SJCRH30 (cell line): ENCODE measurements around the gene RPGRIP1L. TPM values are rescaled to one million over a fixed set of nuclear protein-coding genes. Genes with fewer than 3 reads are reported as not detected.

ENCODE experiments used
- DNase-seq, 2 experiments: peaks; one replicate each; pipeline ENCODE4 v3.0.0-alpha.2; 2015 to 2020
- H3K27ac ChIP-seq: fragments of 250-450 bp; sonication (Bioruptor Pico); 2 replicates; pipeline ENCODE4 v1.5.1; 2020; ENCODE audit warnings: mild to moderate bottlenecking, moderate library complexity
- H3K27me3 ChIP-seq: fragments of 250-450 bp; sonication (Bioruptor Pico); 2 replicates; pipeline ENCODE4 v1.5.1; 2020; ENCODE audit warnings: mild to moderate bottlenecking, moderate library complexity
- H3K36me3 ChIP-seq: fragments of 250-450 bp; sonication (Bioruptor Pico); 2 replicates; pipeline ENCODE4 v1.5.1; 2020; ENCODE audit warnings: mild to moderate bottlenecking, moderate library complexity
- H3K4me1 ChIP-seq: fragments of 250-450 bp; sonication (Bioruptor Pico); 2 replicates; pipeline ENCODE4 v1.5.1; 2020; ENCODE audit warnings: mild to moderate bottlenecking, moderate library complexity
- H3K4me3 ChIP-seq: fragments of 250-450 bp; sonication (Bioruptor Pico); 2 replicates; pipeline ENCODE4 v1.5.1; 2020; ENCODE audit warnings: mild to moderate bottlenecking, moderate library complexity
- H3K9me3 ChIP-seq: fragments of 250-450 bp; sonication (Bioruptor Pico); replicated peaks from 2 replicates; pipeline ENCODE4 v1.5.1; 2020; ENCODE audit warnings: mild to moderate bottlenecking, moderate library complexity
- total RNA-seq: library from RNA; depleted of rRNA; stranded (reverse); fragments of >200 nt; shearing (Covaris generic); gene quantifications from 2 replicates; pipeline ENCODE4 v1.2.3, GENCODE V29; 2014

The RPGRIP1L gene
- total RNA-seq, 1 experiment from 2014 or later: 26.9 TPM

GRCh38 chr16:53619235-53619634 is 84.4 kb downstream of the RPGRIP1L start:
- no peak overlapping the region for H3K4me3 ChIP-seq
- no peaks in the 10 kb centered on the region for H3K27me3 ChIP-seq
- no peaks in the 10 kb centered on the region for H3K36me3 ChIP-seq
- H3K4me1 ChIP-seq: no peaks in the 10 kb centered on the region
- no peak overlapping the region for H3K27ac ChIP-seq
- no peaks in the 10 kb centered on the region for H3K9me3 ChIP-seq
- DNase-seq: no peak

- no peak for DNase-seq
- H3K4me3 ChIP-seq: no peak overlapping the region
- H3K27ac ChIP-seq: no peak overlapping the region
- no peaks in the 10 kb centered on the region for H3K9me3 ChIP-seq
- H3K27me3 ChIP-seq: no peaks in the 10 kb centered on the region
- no peaks in the 10 kb centered on the region for H3K4me1 ChIP-seq
- no peaks in the 10 kb centered on the region for H3K36me3 ChIP-seq
Measured at GRCh38 chr16:53614346-53614745, 89.3 kb downstream of the RPGRIP1L start.

- DNase-seq: no peak
- Histone ChIP-seq H3K27me3 (no peaks in the 10 kb centered on the region), H3K4me3 (no peak overlapping the region), H3K27ac (no peak overlapping the region), H3K9me3 (no peaks in the 10 kb centered on the region), H3K36me3 (0 out of 2 replicates have a peak, but pooled peaks cover 2% of the 10 kb centered on the region), H3K4me1 (no peaks in the 10 kb centered on the region)
Measured at GRCh38 chr16:53612003-53612402, 91.7 kb downstream of the RPGRIP1L start.

GRCh38 chr16:53611179-53611696 is 92.4 kb downstream of the RPGRIP1L start:
- Histone ChIP-seq H3K4me1 (no peaks in the 10 kb centered on the region), H3K9me3 (no peaks in the 10 kb centered on the region), H3K27me3 (no peaks in the 10 kb centered on the region), H3K27ac (no peak overlapping the region), H3K4me3 (no peak overlapping the region), H3K36me3 (0 out of 2 replicates have a peak, but pooled peaks cover 2% of the 10 kb centered on the region)
- no peak for DNase-seq

- Histone ChIP-seq H3K4me1 (no peaks in the 10 kb centered on the region), H3K27ac (no peak overlapping the region), H3K9me3 (no peaks in the 10 kb centered on the region), H3K4me3 (no peak overlapping the region), H3K27me3 (no peaks in the 10 kb centered on the region), H3K36me3 (0 out of 2 replicates have a peak, but pooled peaks cover 2% of the 10 kb centered on the region)
- DNase-seq: no peak
Measured at GRCh38 chr16:53609536-53609935, 94.1 kb downstream of the RPGRIP1L start.

GRCh38 chr16:53608094-53608493 is 95.6 kb downstream of the RPGRIP1L start:
- DNase-seq: no peak
- 0 out of 2 replicates have a peak, but pooled peaks cover 2% of the 10 kb centered on the region for H3K36me3 ChIP-seq
- no peak overlapping the region for H3K27ac ChIP-seq
- H3K4me1 ChIP-seq: no peaks in the 10 kb centered on the region
- H3K4me3 ChIP-seq: no peak overlapping the region
- H3K27me3 ChIP-seq: no peaks in the 10 kb centered on the region
- no peaks in the 10 kb centered on the region for H3K9me3 ChIP-seq

GRCh38 chr16:53605831-53606400 is 97.7 kb downstream of the RPGRIP1L start:
- H3K27ac ChIP-seq: no peak overlapping the region

GRCh38 chr16:53605356-53605755 is 98.3 kb downstream of the RPGRIP1L start:
- H3K9me3 ChIP-seq: no peaks in the 10 kb centered on the region
- 0 out of 2 replicates have a peak, but pooled peaks cover 2% of the 10 kb centered on the region for H3K36me3 ChIP-seq
- no peak overlapping the region for H3K4me3 ChIP-seq
- H3K27me3 ChIP-seq: no peaks in the 10 kb centered on the region
- no peak for DNase-seq
- no peaks in the 10 kb centered on the region for H3K4me1 ChIP-seq
- H3K27ac ChIP-seq: no peak overlapping the region

More at GRCh38 chr16:53605831-53606400, 97.7 kb downstream of the RPGRIP1L start:
- H3K4me3 ChIP-seq: no peak overlapping the region
- no peaks in the 10 kb centered on the region for H3K27me3 ChIP-seq
- H3K36me3 ChIP-seq: 0 out of 2 replicates have a peak, but pooled peaks cover 2% of the 10 kb centered on the region
- DNase-seq: no peak
- no peaks in the 10 kb centered on the region for H3K4me1 ChIP-seq
- no peaks in the 10 kb centered on the region for H3K9me3 ChIP-seq

- Histone ChIP-seq H3K4me3 (no peak overlapping the region), H3K27me3 (no peaks in the 10 kb centered on the region), H3K9me3 (no peaks in the 10 kb centered on the region), H3K4me1 (no peaks in the 10 kb centered on the region), H3K36me3 (no peaks in the 10 kb centered on the region), H3K27ac (no peak overlapping the region)
- DNase-seq: no peak
Measured at GRCh38 chr16:53601961-53602360, 101.7 kb downstream of the RPGRIP1L start.

GRCh38 chr16:53600616-53601015 is 103.0 kb downstream of the RPGRIP1L start:
- Histone ChIP-seq H3K27me3 (no peaks in the 10 kb centered on the region), H3K27ac (no peak overlapping the region), H3K9me3 (0 out of 2 replicates have a peak, but pooled peaks cover 3% of the 10 kb centered on the region), H3K4me3 (no peak overlapping the region), H3K36me3 (no peaks in the 10 kb centered on the region), H3K4me1 (no peaks in the 10 kb centered on the region)
- DNase-seq: no peak

- no peak overlapping the region for H3K27ac ChIP-seq
- H3K36me3 ChIP-seq: no peaks in the 10 kb centered on the region
- DNase-seq: no peak
- H3K27me3 ChIP-seq: no peaks in the 10 kb centered on the region
- H3K4me1 ChIP-seq: no peaks in the 10 kb centered on the region
- no peak overlapping the region for H3K4me3 ChIP-seq
- H3K9me3 ChIP-seq: 0 out of 2 replicates have a peak, but pooled peaks cover 5% of the 10 kb centered on the region
Measured at GRCh38 chr16:53600126-53600525, 103.5 kb downstream of the RPGRIP1L start.

- no peak overlapping the region for H3K4me3 ChIP-seq
- H3K9me3 ChIP-seq: 0 out of 2 replicates have a peak, but pooled peaks cover 5% of the 10 kb centered on the region
- H3K27ac ChIP-seq: no peak overlapping the region
- no peaks in the 10 kb centered on the region for H3K4me1 ChIP-seq
- no peaks in the 10 kb centered on the region for H3K36me3 ChIP-seq
- no peak for DNase-seq
- no peaks in the 10 kb centered on the region for H3K27me3 ChIP-seq
Measured at GRCh38 chr16:53599548-53599947, 104.1 kb downstream of the RPGRIP1L start.

- H3K27ac ChIP-seq: no peak overlapping the region
Measured at GRCh38 chr16:53598511-53599275, 105.0 kb downstream of the RPGRIP1L start.

GRCh38 chr16:53597776-53598175 is 105.9 kb downstream of the RPGRIP1L start:
- H3K36me3 ChIP-seq: no peaks in the 10 kb centered on the region
- H3K4me3 ChIP-seq: no peak overlapping the region
- 0 out of 2 replicates have a peak, but pooled peaks cover 5% of the 10 kb centered on the region for H3K9me3 ChIP-seq
- H3K27ac ChIP-seq: no peak overlapping the region
- no peak for DNase-seq
- no peaks in the 10 kb centered on the region for H3K27me3 ChIP-seq
- H3K4me1 ChIP-seq: no peaks in the 10 kb centered on the region

More at GRCh38 chr16:53598511-53599275, 105.0 kb downstream of the RPGRIP1L start:
- Histone ChIP-seq H3K36me3 (no peaks in the 10 kb centered on the region), H3K4me3 (no peak overlapping the region), H3K9me3 (0 out of 2 replicates have a peak, but pooled peaks cover 5% of the 10 kb centered on the region), H3K4me1 (no peaks in the 10 kb centered on the region), H3K27me3 (no peaks in the 10 kb centered on the region)
- no peak for DNase-seq

- H3K4me3 ChIP-seq: no peak overlapping the region
- no peak for DNase-seq
- H3K27ac ChIP-seq: no peak overlapping the region
- H3K4me1 ChIP-seq: 0 out of 2 replicates have a peak, but pooled peaks cover 2% of the 10 kb centered on the region
- no peaks in the 10 kb centered on the region for H3K36me3 ChIP-seq
- H3K9me3 ChIP-seq: no peaks in the 10 kb centered on the region
- no peaks in the 10 kb centered on the region for H3K27me3 ChIP-seq
Measured at GRCh38 chr16:53588081-53588648, 115.5 kb downstream of the RPGRIP1L start.
